ENCODE data around the gene FOXL2NB. TPM values are rescaled to one million over a fixed set of nuclear protein-coding genes. Genes with fewer than 3 reads are reported as not detected.

The FOXL2NB gene
- not detected for total RNA-seq
- long read RNA-seq: 0 reads

GRCh38 chr3:138946663-138947494 is at the start of gene FOXL2NB, which contains the start of gene FOXL2:
FOXL2NB (plus strand) TSS chr3:138947217; CDS start chr3:138947365, 148 bp downstream.
FOXL2 (minus strand) TSS chr3:138947137; CDS start chr3:138946722, 415 bp downstream.
- Histone ChIP-seq H3K27ac (no peak within 1 kb of the TSS), H3K4me3 (peak within 1 kb of the TSS; percentile 40), H3K4me1 (peaks cover 34% of the 10 kb centered on the region), H3K36me3 (no peaks in the 10 kb centered on the region), H3K9me3 (no peaks in the 10 kb centered on the region), H3K27me3 (peaks cover 97% of the 10 kb centered on the region)
- ATAC-seq (peak; percentile 32), DNase-seq (no peak)
- TF ChIP-seq CTCF (IDR thresholded peaks at IDR 0.05): no peak
- intact Hi-C loops (cut with DNase I): no loop called here

GRCh38 chr3:138898301-138898700 is 48.7 kb upstream of the FOXL2NB start:
- intact Hi-C loops (cut with DNase I): no loop called here
- Histone ChIP-seq H3K4me1 (peaks cover 10% of the 10 kb centered on the region), H3K27ac (no peak overlapping the region), H3K36me3 (no peaks in the 10 kb centered on the region), H3K27me3 (no peaks in the 10 kb centered on the region), H3K4me3 (no peak overlapping the region), H3K9me3 (no peaks in the 10 kb centered on the region)
- no peak for TF ChIP-seq CTCF (IDR thresholded peaks at IDR 0.05)
- DNase-seq (no peak), ATAC-seq (peak; percentile 30)

- intact Hi-C loops (cut with DNase I): no loop called here
Observed at GRCh38 chr3:138898708-138899107, 48.3 kb upstream of the FOXL2NB start.

GRCh38 chr3:138899351-138899991 is 47.5 kb upstream of the FOXL2NB start:
- H3K9me3 ChIP-seq: no peaks in the 10 kb centered on the region
- ATAC-seq: no peak
- H3K4me1 ChIP-seq: peaks cover 10% of the 10 kb centered on the region
- no peaks in the 10 kb centered on the region for H3K36me3 ChIP-seq
- no peak overlapping the region for H3K27ac ChIP-seq
- intact Hi-C loops (cut with DNase I): no loop called here
- H3K27me3 ChIP-seq: no peaks in the 10 kb centered on the region
- DNase-seq: no peak
- no peak for TF ChIP-seq CTCF (IDR thresholded peaks at IDR 0.05)
- H3K4me3 ChIP-seq: no peak overlapping the region

More at GRCh38 chr3:138898708-138899107, 48.3 kb upstream of the FOXL2NB start:
- Histone ChIP-seq H3K9me3 (no peaks in the 10 kb centered on the region), H3K27ac (no peak overlapping the region), H3K4me3 (no peak overlapping the region), H3K36me3 (no peaks in the 10 kb centered on the region), H3K4me1 (peaks cover 10% of the 10 kb centered on the region), H3K27me3 (no peaks in the 10 kb centered on the region)
- ATAC-seq: no peak
- no peak for DNase-seq
- TF ChIP-seq CTCF (IDR thresholded peaks at IDR 0.05): no peak

- H3K9me3 ChIP-seq: no peaks in the 10 kb centered on the region
Observed at GRCh38 chr3:138901567-138901966, 45.5 kb upstream of the FOXL2NB start.

More at GRCh38 chr3:138901567-138901966, 45.5 kb upstream of the FOXL2NB start:
- Histone ChIP-seq H3K36me3 (no peaks in the 10 kb centered on the region), H3K27ac (peak overlapping the region; percentile 24), H3K27me3 (no peaks in the 10 kb centered on the region), H3K4me1 (peaks cover 10% of the 10 kb centered on the region), H3K4me3 (no peak overlapping the region)
- DNase-seq (no peak), ATAC-seq (peak; percentile 71)
- intact Hi-C loops (cut with DNase I): no loop called here
- no peak for TF ChIP-seq CTCF (IDR thresholded peaks at IDR 0.05)
